SK-N-SH treated with all-trans-retinoic acid at 6 μM for 48 hours (cell line): ENCODE results near the gene ZNF730.

Source experiments
- ARNTL ChIP-seq: fragments of 450-650 bp; formaldehyde crosslinking; IDR thresholded peaks from 2 replicates; pipeline ENCODE4 v1.5.0; 2020; ENCODE audit warnings: low read depth, mild to moderate bottlenecking, moderate library complexity, borderline replicate concordance
- RARB ChIP-seq: fragments of 250-450 bp; sonication (Bioruptor Pico); IDR thresholded peaks from 2 replicates; pipeline ENCODE4 v1.8.0; 2021; ENCODE audit warnings: mild to moderate bottlenecking, moderate library complexity
- ZFP3 ChIP-seq: fragments of 250-450 bp; sonication (Bioruptor Pico); IDR thresholded peaks from 2 replicates; pipeline ENCODE4 v1.5.0; 2020; ENCODE audit warnings: mild to moderate bottlenecking, moderate library complexity
- ZNF70 ChIP-seq: fragments of 450-650 bp; formaldehyde crosslinking; IDR thresholded peaks from 2 replicates; pipeline ENCODE4 v1.5.0; 2020; ENCODE audit warnings: mild to moderate bottlenecking, moderate library complexity
- TF ChIP-seq, protein P1 (sequence below): fragments of 250-450 bp; sonication (Bioruptor Pico); IDR thresholded peaks from 2 replicates; pipeline ENCODE4 v1.5.1; 2020; ENCODE audit warnings: low read depth, mild to moderate bottlenecking, moderate library complexity

DNA sequence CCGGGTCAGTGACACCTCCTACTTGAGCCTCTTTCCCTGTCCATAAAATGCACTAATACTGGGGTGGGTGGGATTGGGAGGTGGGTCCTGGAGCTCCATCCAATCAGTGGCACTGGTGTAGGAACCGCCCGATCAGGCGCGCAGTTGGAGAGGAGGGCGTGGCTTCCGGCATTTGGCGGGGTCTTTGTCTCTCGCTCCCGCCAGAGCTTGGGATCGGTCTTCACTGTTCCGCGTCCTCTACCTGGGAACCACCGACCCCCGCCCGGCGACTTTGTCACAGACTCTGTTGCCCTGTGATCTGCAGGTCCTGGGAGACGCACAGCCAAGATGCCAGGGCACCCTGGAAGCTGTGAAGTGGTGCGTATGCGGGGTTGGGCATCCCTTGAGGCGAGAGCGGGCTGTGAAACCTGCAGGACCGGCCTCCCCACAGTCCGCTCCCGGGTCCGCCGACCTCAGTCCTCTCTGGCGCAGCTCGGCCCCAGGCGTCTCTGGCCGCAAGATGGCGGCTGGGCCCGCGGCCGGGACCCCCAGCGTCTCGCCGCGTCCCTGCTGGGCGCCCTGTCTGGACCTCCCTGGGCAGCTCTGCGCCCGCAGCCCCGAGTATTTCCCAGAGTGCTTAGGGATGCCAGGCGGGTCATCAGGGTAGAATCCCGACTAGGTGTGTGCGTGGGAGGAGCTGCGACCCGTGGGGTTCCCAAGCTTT lies 41.6 kb upstream of the ZNF730 start:
- TF ChIP-seq RARB (CRISPR knock-in tag) (no peak), ZFP3 (CRISPR knock-in tag) (no peak), ARNTL (CRISPR knock-in tag) (no peak), ZNF70 (no peak)
- TF ChIP-seq, protein P1, sequence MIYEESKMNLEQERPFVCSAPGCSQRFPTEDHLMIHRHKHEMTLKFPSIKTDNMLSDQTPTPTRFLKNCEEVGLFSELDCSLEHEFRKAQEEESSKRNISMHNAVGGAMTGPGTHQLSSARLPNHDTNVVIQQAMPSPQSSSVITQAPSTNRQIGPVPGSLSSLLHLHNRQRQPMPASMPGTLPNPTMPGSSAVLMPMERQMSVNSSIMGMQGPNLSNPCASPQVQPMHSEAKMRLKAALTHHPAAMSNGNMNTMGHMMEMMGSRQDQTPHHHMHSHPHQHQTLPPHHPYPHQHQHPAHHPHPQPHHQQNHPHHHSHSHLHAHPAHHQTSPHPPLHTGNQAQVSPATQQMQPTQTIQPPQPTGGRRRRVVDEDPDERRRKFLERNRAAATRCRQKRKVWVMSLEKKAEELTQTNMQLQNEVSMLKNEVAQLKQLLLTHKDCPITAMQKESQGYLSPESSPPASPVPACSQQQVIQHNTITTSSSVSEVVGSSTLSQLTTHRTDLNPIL (CRISPR knock-in tag), result no peak
